Heart right ventricle (tissue), 16 donors: ENCODE measurements around the gene NRXN2. TPM values are rescaled to one million over a fixed set of nuclear protein-coding genes. Genes with fewer than 3 reads are reported as not detected.

Experiments used
- ATAC-seq, 8 donors: fragments of 200-7000 bp; cut with Tn5 transposase; one replicate each; pipeline ENCODE4 v1.9.1; 2020; ENCODE audit warnings: mild to moderate bottlenecking in 8 of 8, moderate library complexity in 8 of 8, moderate number of reproducible peaks in 1 of 8
- DNase-seq, 2 donors: peaks; one replicate each; pipeline ENCODE4 v3.0.0-alpha.2; 2020
- H3K27ac ChIP-seq, 10 donors: fragments of 200-600 bp; sonication (generic) in 2 of 10; one replicate each; pipeline versions ENCODE4 v1.5.0 to v1.8.0; 2020 to 2022; ENCODE audit warnings: mild to moderate bottlenecking in 3 of 10
- H3K27me3 ChIP-seq, 7 donors: fragments of 200-600 bp; one replicate each; pipeline ENCODE4 v1.8.0; 2021 to 2022; ENCODE audit warnings: mild to moderate bottlenecking in 2 of 7
- H3K36me3 ChIP-seq, 9 donors: fragments of 200-600 bp; sonication (generic) in 1 of 9; one replicate each; pipeline versions ENCODE4 v1.5.0 to v1.8.0; 2020 to 2022; ENCODE audit warnings: mild to moderate bottlenecking in 2 of 9
- H3K4me1 ChIP-seq, 9 donors: fragments of 200-600 bp; sonication (generic) in 1 of 9; one replicate each; pipeline versions ENCODE4 v1.5.0 to v1.8.0; 2020 to 2022; ENCODE audit warnings: mild to moderate bottlenecking in 4 of 9
- H3K4me3 ChIP-seq, 10 donors: fragments of 200-600 bp; sonication (generic) in 2 of 10; one replicate each; pipeline versions ENCODE4 v1.5.0 to v1.8.0; 2020 to 2022; ENCODE audit warnings: mild to moderate bottlenecking in 7 of 10, moderate library complexity in 2 of 10
- H3K9me3 ChIP-seq, 11 donors: fragments of 200-600 bp in 10 of 11; sonication (generic) in 2 of 11; one replicate each; pipeline versions ENCODE4 v1.5.0 to v1.8.0; 2013 to 2022; ENCODE audit warnings: mild to moderate bottlenecking in 2 of 11, control low read depth in 1 of 11, moderate library complexity in 1 of 11
- WGBS, 2 donors: extraction: QIAGEN DNeasy Blood & Tissue Kit; methylation state at CpG; one replicate each; pipeline ENCODE4 v1.1.7; 2013; ENCODE audit warnings: inconsistent platforms in 1 of 2; 5-methylcytosine and 5-hydroxymethylcytosine counted together
- intact Hi-C, 10 donors: fragments of 100-400 bp; cut with DNase I; formaldehyde crosslinking; loops; one replicate each; pipeline versions ENCODE4 v1.11.1 to v1.14.2; 2022
- polyA plus RNA-seq, 2 donors: library from polyadenylated mRNA; stranded (reverse); fragments of 200-250 nt; gene quantifications; one replicate each; pipeline ENCODE4 v1.2.3, GENCODE V29; 2013
- total RNA-seq, 10 donors: library from RNA; stranded (reverse); fragmentation: NEBNext Ultra II Directional in 3 of 10; extraction: Animal tissue kit (Norgen Biotek cat#: 25700) in 3 of 10; gene quantifications; one replicate each; pipeline versions ENCODE4 v1.2.1 to v1.2.4, GENCODE V29; 2021 to 2023
- TF ChIP-seq, protein P1 (sequence below), 9 donors: fragments of 200-600 bp; sonication (generic) in 2 of 9; IDR thresholded peaks; one replicate each; pipeline versions ENCODE4 v1.5.0 to v1.8.0; 2021 to 2022; ENCODE audit warnings: antibody characterized with exemption in 9 of 9, mild to moderate bottlenecking in 5 of 9, moderate library complexity in 1 of 9
- donor health status: Arrhythmogenic right ventricular cardiomyopathy.
- donor health status: ischemic (EF 13 %, LVEDD 7.1; RV severe dilation, severe dysfunction).
- donor health status: healthy with polysubstance abuse.
- donor health status: DM: no; HTN: yes; CAD: no.
- donor health status: DM: no; HTN: no; CAD: no.
- donor health status: ischemic (EF 25% LVEDD 6.9; RV normal size, moderate dysfunction).
- donor health status: ischemic (EF 25% LVEDD 5.7; RV mildly dilated, moderate dysfunction).
- donor health status: healthy.
- donor health status: DM: yes; HTN: yes; CAD: no.
- donor health status: Ischemic cardiomyopathy.
- donor health status: ischemic (EF 35%, LVEDD 5.7; RV mildly dilated, moderate dysfunction).
- donor health status: nonischemic (EF 11% LVEDD 7.7; RV severe dilation, severe dysfunction).
- donor health status: DM: yes; HTN: yes; CAD: no.
- donor health status: PGD.
- donor health status: ischemic (EF 29% LVEDD 5.4; RV normal size, mild dysfunction).
- donor health status: nonischemic (EF 23%, LVEDD 6.1; RV moderate dilation, normal function).

Gene NRXN2
- total and polyA plus RNA-seq, 12 donors = 0.45 to 5.5 (median 1.4) TPM

DNA sequence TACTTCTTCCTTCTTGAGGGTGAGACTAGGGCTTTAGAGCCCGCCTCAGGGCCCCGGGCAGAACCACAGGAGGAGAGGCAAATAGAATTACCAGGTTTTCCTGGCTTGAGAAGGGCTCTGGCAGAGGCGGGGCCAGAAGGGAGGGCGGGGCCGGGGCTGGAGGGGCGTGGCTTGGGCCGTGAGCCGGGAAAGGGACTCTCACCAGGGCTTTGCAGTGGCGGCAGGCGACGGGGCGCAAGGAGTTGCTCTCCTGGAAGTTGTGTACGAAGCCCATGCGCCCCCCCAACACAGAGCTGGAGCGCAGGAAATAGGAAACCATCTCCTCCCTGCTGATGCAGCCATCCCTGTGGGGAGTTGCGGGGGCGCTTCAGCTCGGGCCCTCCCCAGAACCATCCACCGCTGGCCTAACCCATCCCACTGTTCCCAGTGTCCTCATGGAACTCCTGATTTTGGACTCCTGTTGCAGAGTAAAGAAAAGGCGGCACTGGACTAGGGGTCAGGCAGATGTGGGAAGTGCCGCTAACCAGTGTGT lies 6.9 kb upstream of the NRXN2 start:
- Histone ChIP-seq H3K9me3 (no peaks in the 10 kb centered on the region), H3K4me1 (peaks cover 0 to 4% (median 0%) of the 10 kb centered on the region in 9 donors), H3K27ac (no peak overlapping the region), H3K27me3 (no peaks in the 10 kb centered on the region), H3K36me3 (peaks cover 0 to 63% (median 0%) of the 10 kb centered on the region in 9 donors), H3K4me3 (no peak overlapping the region)
- ATAC-seq = peak in 7 of 8 donors; percentile 23 to 77 (median 49)
- peak in 1 of 2 donors; percentile 45 for DNase-seq
- TF ChIP-seq, protein P1, sequence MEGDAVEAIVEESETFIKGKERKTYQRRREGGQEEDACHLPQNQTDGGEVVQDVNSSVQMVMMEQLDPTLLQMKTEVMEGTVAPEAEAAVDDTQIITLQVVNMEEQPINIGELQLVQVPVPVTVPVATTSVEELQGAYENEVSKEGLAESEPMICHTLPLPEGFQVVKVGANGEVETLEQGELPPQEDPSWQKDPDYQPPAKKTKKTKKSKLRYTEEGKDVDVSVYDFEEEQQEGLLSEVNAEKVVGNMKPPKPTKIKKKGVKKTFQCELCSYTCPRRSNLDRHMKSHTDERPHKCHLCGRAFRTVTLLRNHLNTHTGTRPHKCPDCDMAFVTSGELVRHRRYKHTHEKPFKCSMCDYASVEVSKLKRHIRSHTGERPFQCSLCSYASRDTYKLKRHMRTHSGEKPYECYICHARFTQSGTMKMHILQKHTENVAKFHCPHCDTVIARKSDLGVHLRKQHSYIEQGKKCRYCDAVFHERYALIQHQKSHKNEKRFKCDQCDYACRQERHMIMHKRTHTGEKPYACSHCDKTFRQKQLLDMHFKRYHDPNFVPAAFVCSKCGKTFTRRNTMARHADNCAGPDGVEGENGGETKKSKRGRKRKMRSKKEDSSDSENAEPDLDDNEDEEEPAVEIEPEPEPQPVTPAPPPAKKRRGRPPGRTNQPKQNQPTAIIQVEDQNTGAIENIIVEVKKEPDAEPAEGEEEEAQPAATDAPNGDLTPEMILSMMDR (IDR thresholded peaks at IDR 0.05) = no peak
- WGBS, 2 donors = 39 to 42% methylated on average over 21 of the region's 21 CpGs
- intact Hi-C loops = loop anchor here in 1 of 10 donors (5.0 kb wide), 1 partner anchor 43 kb away; no protein-coding TSS in a partner anchor

DNA sequence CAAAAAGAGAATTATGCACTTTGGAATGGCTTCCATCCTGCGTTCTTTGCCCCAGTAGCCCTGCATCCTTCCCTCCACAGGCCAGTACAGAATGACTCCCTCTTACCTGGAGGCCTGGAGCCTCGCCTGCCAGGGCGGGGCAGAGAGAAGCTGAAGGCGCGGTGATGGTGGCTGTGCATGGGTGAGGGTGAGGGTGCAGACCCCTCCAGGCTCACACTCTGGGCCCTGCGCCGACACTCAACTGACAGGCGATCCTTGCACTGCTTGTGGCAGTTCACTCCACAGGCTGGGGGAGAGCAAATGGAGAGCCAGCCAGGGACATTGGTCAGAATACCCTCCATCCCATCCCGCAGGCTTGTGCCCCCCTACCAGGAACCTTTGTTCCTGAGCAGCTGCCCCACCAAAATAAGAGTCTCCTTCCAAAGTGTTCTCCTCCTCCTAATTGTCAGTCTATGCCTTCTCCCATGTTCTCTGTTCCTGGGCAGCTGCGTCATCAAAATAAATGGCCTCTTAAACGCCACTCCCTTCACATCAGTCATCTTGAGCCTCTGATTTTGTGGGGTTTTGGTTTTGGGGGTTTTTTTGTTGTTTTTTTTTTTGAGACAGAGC lies 5.9 kb upstream of the NRXN2 start:
- Histone ChIP-seq H3K27me3 (no peaks in the 10 kb centered on the region), H3K27ac (no peak overlapping the region), H3K4me3 (no peak overlapping the region), H3K4me1 (peaks cover 0 to 4% (median 0%) of the 10 kb centered on the region in 9 donors), H3K36me3 (peaks cover 0 to 52% (median 0%) of the 10 kb centered on the region in 9 donors), H3K9me3 (no peaks in the 10 kb centered on the region)
- intact Hi-C loops = loop anchor here in 1 of 10 donors (5.0 kb wide), 1 partner anchor 42 kb away; no protein-coding TSS in a partner anchor
- DNase-seq (no peak), ATAC-seq (no peak)
- TF ChIP-seq, protein P1 (IDR thresholded peaks at IDR 0.05) = no peak
- WGBS, 2 donors = 98 to 99% methylated on average over 11 of the region's 11 CpGs

DNA sequence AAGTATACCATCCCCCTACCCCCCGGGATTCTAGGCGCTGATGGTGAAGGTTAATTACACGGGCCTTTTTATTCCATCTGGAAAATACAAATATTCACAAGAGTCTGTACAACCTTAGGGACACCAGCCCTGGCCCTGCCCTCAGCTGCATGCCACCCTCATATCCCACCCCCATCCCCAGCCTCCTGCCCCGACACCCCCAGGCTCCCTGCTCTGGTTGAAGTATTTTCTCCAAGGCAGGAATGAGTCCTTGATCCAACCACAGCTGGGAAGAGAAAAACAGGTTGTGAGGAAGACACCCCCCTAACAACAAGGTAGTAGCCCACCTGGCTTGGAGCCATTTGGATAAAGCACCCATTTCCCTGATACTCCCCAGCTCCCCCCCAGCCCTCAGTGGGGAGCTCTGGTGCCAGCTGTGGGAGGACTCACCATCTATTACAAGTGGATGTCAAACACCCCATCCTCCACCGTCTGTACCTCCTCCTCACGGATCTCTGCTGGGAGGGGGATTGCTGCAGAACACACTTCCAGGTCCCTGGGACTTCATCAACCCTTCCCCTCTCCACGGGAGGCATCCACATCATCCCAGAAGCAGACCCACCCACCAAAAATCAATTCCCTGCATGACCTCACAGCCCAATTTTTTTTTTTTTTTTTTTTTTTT lies 4.0 kb upstream of the NRXN2 start:
- 81 to 84% methylated on average over 7 of the region's 7 CpGs for WGBS, 2 donors
- Histone ChIP-seq H3K27ac (no peak overlapping the region), H3K27me3 (peaks cover 0 to 9% (median 5%) of the 10 kb centered on the region in 7 donors), H3K4me1 (peaks cover 0 to 12% (median 5%) of the 10 kb centered on the region in 9 donors), H3K4me3 (no peak overlapping the region), H3K36me3 (peaks cover 0 to 38% (median 0%) of the 10 kb centered on the region in 9 donors), H3K9me3 (no peaks in the 10 kb centered on the region)
- TF ChIP-seq, protein P1 (IDR thresholded peaks at IDR 0.05) = no peak
- intact Hi-C loops = loop anchor here in 1 of 10 donors (5.0 kb wide), 1 partner anchor 40 kb away; no protein-coding TSS in a partner anchor
- DNase-seq (no peak), ATAC-seq (no peak)

DNA sequence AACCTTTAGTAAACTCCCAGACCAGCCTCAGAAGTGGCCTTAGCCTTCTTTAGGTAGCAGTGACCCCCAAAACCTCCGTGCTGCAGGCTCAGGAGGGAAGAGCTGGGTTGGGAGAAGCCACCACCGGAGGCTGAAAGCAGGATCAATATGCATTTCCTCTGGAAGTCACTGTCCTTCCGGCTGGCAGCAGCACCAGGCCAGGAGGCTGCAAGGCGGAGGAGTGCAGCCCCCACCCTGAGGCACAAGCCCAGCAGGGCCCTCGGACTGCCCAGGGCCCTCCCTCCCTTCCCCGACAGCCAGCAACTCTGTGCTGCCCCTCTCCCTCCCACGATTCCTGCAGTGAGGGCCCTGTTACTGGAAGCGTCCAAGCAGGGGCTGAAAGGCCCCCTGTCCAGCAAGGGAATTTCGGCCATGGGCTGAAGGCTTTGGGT lies 3.2 kb upstream of the NRXN2 start:
- H3K9me3 ChIP-seq = no peaks in the 10 kb centered on the region
- 48 to 55% methylated on average over 9 of the region's 9 CpGs for WGBS, 2 donors
- H3K36me3 ChIP-seq = peaks cover 0 to 31% (median 0%) of the 10 kb centered on the region in 9 donors
- ATAC-seq (no peak), DNase-seq (no peak)
- intact Hi-C loops = loop anchor here in 1 of 10 donors (5.0 kb wide), 1 partner anchor 39 kb away; no protein-coding TSS in a partner anchor
- H3K4me1 ChIP-seq = peaks cover 0 to 12% (median 5%) of the 10 kb centered on the region in 9 donors
- peaks cover 0 to 16% (median 13%) of the 10 kb centered on the region in 7 donors for H3K27me3 ChIP-seq
- no peak overlapping the region for H3K4me3 ChIP-seq
- no peak overlapping the region for H3K27ac ChIP-seq
- TF ChIP-seq, protein P1 (IDR thresholded peaks at IDR 0.05) = no peak
